Muscle of arm (tissue), 12 donors: Measurements from ENCODE around the gene AHI1. TPM values are rescaled to one million over a fixed set of nuclear protein-coding genes. Genes with fewer than 3 reads are reported as not detected.
A peak's percentile ranks its signal among the peaks of the same experiment; 100 is the strongest.

ENCODE experiments used
- DNase-seq: peaks from one replicate; pipeline ENCODE4 v3.0.0-alpha.2; 2013
- polyA plus RNA-seq, 12 donors: library from polyadenylated mRNA; unstranded; fragments of 120-200 nt; gene quantifications; one replicate each; pipeline ENCODE4 v1.2.1, GENCODE V29; 2013; ENCODE audit not compliant: insufficient read length in 12 of 12

Gene AHI1
- polyA plus RNA-seq, 12 donors = 16.4 to 40.9 (median 24.2) TPM; not detected in 1

GRCh38 chr6:135300576-135300975 is 197.0 kb downstream of the AHI1 start:
- DNase-seq = no peak

GRCh38 chr6:135299256-135299655 is 198.3 kb downstream of the AHI1 start:
- DNase-seq = no peak

GRCh38 chr6:135298455-135298854 is 199.1 kb downstream of the AHI1 start:
- DNase-seq = no peak

- no peak for DNase-seq
Observed at GRCh38 chr6:135296715-135297114, 200.8 kb downstream of the AHI1 start.

- no peak for DNase-seq
Observed at GRCh38 chr6:135295085-135295484, 202.5 kb downstream of the AHI1 start.

GRCh38 chr6:135291288-135292076 is 206.1 kb downstream of the AHI1 start:
- no peak for DNase-seq

GRCh38 chr6:135289816-135290215 is 207.7 kb downstream of the AHI1 start:
- DNase-seq = no peak

GRCh38 chr6:135286962-135287538 is 210.5 kb downstream of the AHI1 start:
- DNase-seq = no peak

- no peak for DNase-seq
Observed at GRCh38 chr6:135285165-135285564, 212.4 kb downstream of the AHI1 start.

GRCh38 chr6:135283926-135284325 is 213.6 kb downstream of the AHI1 start:
- DNase-seq = no peak

- DNase-seq = no peak
Observed at GRCh38 chr6:135282395-135282794, 215.1 kb downstream of the AHI1 start.

- DNase-seq = no peak
Observed at GRCh38 chr6:135281964-135282363, 215.6 kb downstream of the AHI1 start.

GRCh38 chr6:135281227-135281626 is 216.3 kb downstream of the AHI1 start:
- peak; percentile 27 for DNase-seq

- DNase-seq = peak; percentile 11
Observed at GRCh38 chr6:135280375-135281136, 217.0 kb downstream of the AHI1 start.

- no peak for DNase-seq
Observed at GRCh38 chr6:135277422-135277821, 220.1 kb downstream of the AHI1 start.

GRCh38 chr6:135274561-135275293 is 222.8 kb downstream of the AHI1 start:
- no peak for DNase-seq

GRCh38 chr6:135271626-135272025 is 225.9 kb downstream of the AHI1 start:
- no peak for DNase-seq

GRCh38 chr6:135270676-135271536 is 226.6 kb downstream of the AHI1 start:
- no peak for DNase-seq

- no peak for DNase-seq
Observed at GRCh38 chr6:135269481-135269891, 228.1 kb downstream of the AHI1 start.

- DNase-seq = no peak
Observed at GRCh38 chr6:135268740-135269139, 228.8 kb downstream of the AHI1 start.

GRCh38 chr6:135268263-135268662 is 229.3 kb downstream of the AHI1 start:
- no peak for DNase-seq
